NCI-H1417 (cell line): ENCODE measurements around the gene SLC22A5.
"Not testable (repeated sequence)": the region's sequence is repeated elsewhere in the genome, so short reads cannot be mapped to it uniquely, and the experiment has no call there.

Experiments
- DNase-seq, 3 experiments: peaks; one replicate each; lab custom pipeline; 2025; lab: John Stamatoyannopoulos, UW

SLC22A5 gene

GRCh38 chr5:132387640-132388117, 18.2 kb downstream of the SLC22A5 start:
- DNase-seq: peak in 1 of 3 experiments; percentile 13

- DNase-seq: no peak
Measured at GRCh38 chr5:132388244-132389050, 18.9 kb downstream of the SLC22A5 start.

- DNase-seq: no peak
Measured at GRCh38 chr5:132389051-132389331, 19.5 kb downstream of the SLC22A5 start.

- no peak for DNase-seq
Measured at GRCh38 chr5:132389585-132390286, 20.2 kb downstream of the SLC22A5 start.

- no peak for DNase-seq
Measured at GRCh38 chr5:132391247-132391646, 21.7 kb downstream of the SLC22A5 start.

GRCh38 chr5:132391870-132392269, 22.4 kb downstream of the SLC22A5 start:
- no peak for DNase-seq

GRCh38 chr5:132392411-132392810, 22.9 kb downstream of the SLC22A5 start:
- DNase-seq: no peak

- peak in 1 of 3 experiments; percentile 74 for DNase-seq
Measured at GRCh38 chr5:132392978-132393825, 23.7 kb downstream of the SLC22A5 start.

GRCh38 chr5:132394667-132395259, 25.3 kb downstream of the SLC22A5 start:
- DNase-seq: peak; percentile 15 to 90 (median 67)

GRCh38 chr5:132396589-132397031, 27.1 kb downstream of the SLC22A5 start:
- DNase-seq: no peak

- DNase-seq: no peak
Measured at GRCh38 chr5:132397224-132397623, 27.7 kb downstream of the SLC22A5 start.

- DNase-seq: peak in 1 of 3 experiments; percentile 53
Measured at GRCh38 chr5:132397936-132398675, 28.6 kb downstream of the SLC22A5 start.

GRCh38 chr5:132404041-132404440, 34.5 kb downstream of the SLC22A5 start:
- not testable (repeated sequence) for DNase-seq

GRCh38 chr5:132405646-132406045, 36.1 kb downstream of the SLC22A5 start:
- no peak for DNase-seq

GRCh38 chr5:132406144-132406783, 36.8 kb downstream of the SLC22A5 start:
- peak in 2 of 3 experiments; percentile 3 to 25 for DNase-seq

GRCh38 chr5:132407970-132408369, 38.5 kb downstream of the SLC22A5 start:
- no peak for DNase-seq

- DNase-seq: no peak
Measured at GRCh38 chr5:132408456-132408855, 38.9 kb downstream of the SLC22A5 start.

- DNase-seq: no peak
Measured at GRCh38 chr5:132408965-132409364, 39.5 kb downstream of the SLC22A5 start.

- peak; percentile 79 to 84 (median 83) for DNase-seq
Measured at GRCh38 chr5:132410451-132411303, 41.2 kb downstream of the SLC22A5 start.
